CD14-positive monocyte (primary cell): ENCODE measurements around the gene CHKA. TPM values are rescaled to one million over a fixed set of nuclear protein-coding genes. Genes with fewer than 3 reads are reported as not detected.

Experiments used
- DNase-seq, 3 donors: peaks; one replicate each; pipeline ENCODE4 v3.0.0-alpha.2; 2011 to 2022
- H2AFZ ChIP-seq: 2 replicates; pipeline ENCODE4 v1.6.0; 2012; ENCODE audit warnings: mild to moderate bottlenecking, low read depth, low read length, inconsistent platforms; ENCODE audit not compliant: insufficient read depth, poor library complexity, severe bottlenecking
- H3K27ac ChIP-seq, 2 donors: 1 replicate in 1 of 2; 2 replicates in 1 of 2; pipeline ENCODE4 v1.5.1; 2012 to 2013; ENCODE audit warnings: low read length in 2 of 2, control low read depth in 1 of 2, inconsistent platforms in 1 of 2, low read depth in 1 of 2, mild to moderate bottlenecking in 1 of 2
- H3K27me3 ChIP-seq, 2 donors: one replicate each; pipeline versions ENCODE4 v1.6.0 to v1.6.1; 2011 to 2013; ENCODE audit warnings: low read length in 2 of 2; ENCODE audit not compliant: control insufficient read depth in 2 of 2, insufficient read depth in 2 of 2
- H3K36me3 ChIP-seq, 2 donors: replicated peaks in 1 of 2; 1 replicate in 1 of 2; 2 replicates in 1 of 2; pipeline versions ENCODE4 v1.5.1 to v1.6.1; 2012 to 2013; ENCODE audit warnings: low read length in 2 of 2, control low read depth in 1 of 2, inconsistent platforms in 1 of 2, mild to moderate bottlenecking in 1 of 2; ENCODE audit not compliant: insufficient read depth in 2 of 2, control insufficient read depth in 1 of 2
- H3K4me1 ChIP-seq, 2 donors: 1 replicate in 1 of 2; 2 replicates in 1 of 2; pipeline versions ENCODE4 v1.5.1 to v1.6.1; 2012 to 2013; ENCODE audit warnings: low read length in 2 of 2, control low read depth in 1 of 2, inconsistent platforms in 1 of 2, mild to moderate bottlenecking in 1 of 2, moderate library complexity in 1 of 2; ENCODE audit not compliant: insufficient read depth in 2 of 2, control insufficient read depth in 1 of 2
- H3K4me2 ChIP-seq: replicated peaks from 2 replicates; pipeline ENCODE3; 2012; ENCODE audit warnings: low read length, moderate library complexity, mild to moderate bottlenecking; ENCODE audit not compliant: poor library complexity, severe bottlenecking; ENCODE audit errors: extremely low read depth
- H3K4me3 ChIP-seq, 3 experiments: fragments of 200-600 bp in 1 of 3; sonication (generic) in 1 of 3; replicated peaks in 1 of 3; 1 replicate in 2 of 3; 2 replicates in 1 of 3; pipeline ENCODE4 v1.5.1; 2011 to 2013; ENCODE audit warnings: low read length in 3 of 3, mild to moderate bottlenecking in 3 of 3, control low read depth in 2 of 3, low read depth in 2 of 3, inconsistent platforms in 1 of 3, moderate library complexity in 1 of 3
- H3K79me2 ChIP-seq: 2 replicates; pipeline ENCODE4 v1.6.0; 2012; ENCODE audit warnings: mild to moderate bottlenecking, control low read depth, inconsistent platforms, low read length, moderate library complexity; ENCODE audit not compliant: insufficient read depth
- H3K9ac ChIP-seq: 2 replicates; pipeline ENCODE4 v1.6.0; 2017; ENCODE audit warnings: low read length, mild to moderate bottlenecking; ENCODE audit not compliant: insufficient read depth, poor library complexity, severe bottlenecking
- H3K9me3 ChIP-seq, 2 donors: replicated peaks in 1 of 2; 1 replicate in 1 of 2; 2 replicates in 1 of 2; pipeline versions ENCODE4 v1.5.1 to v1.6.1; 2012 to 2013; ENCODE audit warnings: low read length in 2 of 2, control low read depth in 1 of 2; ENCODE audit not compliant: control insufficient read depth in 1 of 2, insufficient read depth in 1 of 2
- H4K20me1 ChIP-seq: 2 replicates; pipeline ENCODE4 v1.6.0; 2012; ENCODE audit warnings: mild to moderate bottlenecking, low read length, control low read depth, moderate library complexity; ENCODE audit not compliant: insufficient read depth
- H3K27ac Mint-ChIP-seq, 7 donors: one replicate each; pipeline ENCODE4 v1.8.0; 2020; ENCODE audit warnings: mild to moderate bottlenecking in 7 of 7, mixed read lengths in 7 of 7, moderate library complexity in 6 of 7, inconsistent platforms in 2 of 7
- H3K27me3 Mint-ChIP-seq, 3 donors: one replicate each; pipeline ENCODE4 v1.8.0; 2021 to 2022; ENCODE audit warnings: low read depth in 3 of 3, mild to moderate bottlenecking in 3 of 3, mixed read lengths in 3 of 3, moderate library complexity in 3 of 3, inconsistent platforms in 1 of 3
- H3K36me3 Mint-ChIP-seq, 2 donors: one replicate each; pipeline ENCODE4 v1.8.0; 2020; ENCODE audit warnings: mixed read lengths in 2 of 2, inconsistent platforms in 1 of 2, mild to moderate bottlenecking in 1 of 2
- H3K4me1 Mint-ChIP-seq: one replicate; pipeline ENCODE4 v1.8.0; 2020; ENCODE audit warnings: mild to moderate bottlenecking, mixed read lengths
- H3K4me3 Mint-ChIP-seq, 2 donors: one replicate each; pipeline ENCODE4 v1.8.0; 2020; ENCODE audit warnings: mild to moderate bottlenecking in 2 of 2, mixed read lengths in 2 of 2, moderate library complexity in 1 of 2
- H3K9me3 Mint-ChIP-seq, 7 donors: one replicate each; pipeline ENCODE4 v1.8.0; 2020 to 2022; ENCODE audit warnings: mixed read lengths in 7 of 7, mild to moderate bottlenecking in 6 of 7, moderate library complexity in 6 of 7, inconsistent platforms in 2 of 7
- CTCF ChIP-seq: fragments of 200-600 bp; IDR thresholded peaks from one replicate; pipeline ENCODE4 v1.8.0; 2022; ENCODE audit warnings: antibody characterized with exemption, mild to moderate bottlenecking
- WGBS: methylation state at CpG from one replicate; pipeline ENCODE4 v1.1.5; 2013; ENCODE audit warnings: missing lambda C conversion rate; ENCODE audit not compliant: insufficient coverage; 5-methylcytosine and 5-hydroxymethylcytosine counted together
- intact Hi-C, 2 donors: fragments of 100-400 bp; cut with micrococcal nuclease; formaldehyde crosslinking; loops; one replicate each; pipeline versions ENCODE4 v1.15.0 to v1.15.1; 2023
- polyA plus RNA-seq, 3 donors: library from polyadenylated mRNA; depleted of rRNA in 1 of 3; unstranded in 2 of 3; stranded (reverse) in 1 of 3; fragments of 300-500 nt in 2 of 3; fragments of >200 nt in 1 of 3; fragmentation: Illumina TruSeq in 2 of 3; gene quantifications; 1 replicate in 2 of 3; 2 replicates in 1 of 3; pipeline ENCODE4 v1.2.3, GENCODE V29; 2012 to 2021

Gene CHKA
- polyA plus RNA-seq, 3 donors: 2.8 to 20.9 (median 5.7) TPM

DNA sequence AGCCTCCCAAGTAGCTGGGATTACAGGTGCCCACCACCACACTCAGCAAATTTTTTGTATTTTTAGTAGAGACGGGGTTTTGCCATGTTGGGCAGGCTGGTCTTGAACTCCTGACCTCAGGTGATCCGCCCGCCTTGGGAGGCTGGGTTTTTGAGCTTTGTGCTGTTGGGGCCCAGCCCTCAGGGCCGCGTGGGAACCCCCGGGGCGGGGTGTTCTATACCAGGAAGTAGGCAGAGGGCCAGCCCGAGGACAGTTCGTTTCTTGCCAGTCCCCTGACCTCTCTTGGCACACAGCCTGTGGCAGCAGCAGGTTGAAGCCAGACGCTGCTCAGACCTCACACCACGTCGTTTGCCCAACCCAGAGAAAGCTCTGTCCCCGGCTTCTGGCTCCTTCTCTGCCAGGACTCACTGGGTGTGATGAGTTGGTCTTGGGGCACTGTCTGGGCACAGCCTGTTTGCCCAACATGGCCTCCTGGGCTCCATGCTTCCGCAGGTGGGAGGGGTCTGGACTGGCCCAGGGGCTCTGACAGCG lies 24.9 kb upstream of the CHKA start:
- no peaks in the 10 kb centered on the region for H3K9me3 ChIP-seq
- intact Hi-C loops: no loop called here
- peak; percentile 81 to 85 (median 81) for DNase-seq
- no peaks in the 10 kb centered on the region for H3K36me3 ChIP-seq
- Mint-ChIP-seq H3K4me3 (peak overlapping the region; percentile 20 to 60), H3K27ac (peak overlapping the region in 6 of 7 donors; percentile 25 to 87 (median 72)), H3K27me3 (peaks cover 3 to 28% (median 9%) of the 10 kb centered on the region in 3 donors), H3K9me3 (peaks cover 0 to 2% (median 0%) of the 10 kb centered on the region in 7 donors), H3K36me3 (no peaks in the 10 kb centered on the region), H3K4me1 (peaks cover 50% of the 10 kb centered on the region)
- no peak for TF ChIP-seq CTCF
- H3K4me2 ChIP-seq: peak overlapping the region; percentile 34
- peaks cover 43 to 53% of the 10 kb centered on the region in 2 donors for H3K4me1 ChIP-seq
- no peaks in the 10 kb centered on the region for H3K79me2 ChIP-seq
- WGBS: 3% methylated on average over 8 of the region's 15 CpGs
- peak overlapping the region; percentile 15 for H3K9ac ChIP-seq
- no peaks in the 10 kb centered on the region for H4K20me1 ChIP-seq
- no peak overlapping the region for H3K4me3 ChIP-seq
- peak overlapping the region; percentile 82 for H2AFZ ChIP-seq
- no peak overlapping the region for H3K27ac ChIP-seq
- peaks cover 0 to 2% of the 10 kb centered on the region in 2 donors for H3K27me3 ChIP-seq

GRCh38 chr11:68145120-68145866 lies 24.1 kb upstream of the CHKA start:
- WGBS: 75% methylated on average over 11 of the region's 14 CpGs

More at GRCh38 chr11:68145120-68145866, 24.1 kb upstream of the CHKA start:
- Mint-ChIP-seq H3K4me3 (no peak overlapping the region), H3K36me3 (no peaks in the 10 kb centered on the region), H3K27me3 (peaks cover 9 to 35% (median 14%) of the 10 kb centered on the region in 3 donors), H3K9me3 (peaks cover 0 to 2% (median 0%) of the 10 kb centered on the region in 7 donors), H3K4me1 (peaks cover 57% of the 10 kb centered on the region), H3K27ac (peak overlapping the region in 5 of 7 donors; percentile 36 to 84 (median 72))
- H3K4me3 ChIP-seq: no peak overlapping the region
- H3K36me3 ChIP-seq: no peaks in the 10 kb centered on the region
- intact Hi-C loops: no loop called here
- H2AFZ ChIP-seq: no peak overlapping the region
- H3K27ac ChIP-seq: no peak overlapping the region
- no peaks in the 10 kb centered on the region for H3K9me3 ChIP-seq
- no peak for TF ChIP-seq CTCF
- no peak overlapping the region for H3K4me2 ChIP-seq
- H3K4me1 ChIP-seq: peaks cover 49 to 60% of the 10 kb centered on the region in 2 donors
- DNase-seq: no peak
- H3K27me3 ChIP-seq: peaks cover 0 to 5% of the 10 kb centered on the region in 2 donors
- H4K20me1 ChIP-seq: no peaks in the 10 kb centered on the region
- H3K79me2 ChIP-seq: no peaks in the 10 kb centered on the region
- H3K9ac ChIP-seq: peak overlapping the region; percentile 15
